EL (cell line): ENCODE data around the gene CCNA2.

Experiments
- DNase-seq: peaks from one replicate; pipeline ENCODE4 v3.0.0-alpha.2; 2016

Gene CCNA2

GRCh38 chr4:121771869-121772268, 51.8 kb downstream of the CCNA2 start:
- no peak for DNase-seq

GRCh38 chr4:121769341-121769740, 54.3 kb downstream of the CCNA2 start:
- DNase-seq, result no peak

GRCh38 chr4:121767166-121767565, 56.5 kb downstream of the CCNA2 start:
- DNase-seq, result no peak
